ENCODE measurements around the gene PRIM1. TPM values are rescaled to one million over a fixed set of nuclear protein-coding genes. Genes with fewer than 3 reads are reported as not detected.
A peak's percentile ranks its signal among the peaks of the same experiment; 100 is the strongest.

Gene PRIM1
- total RNA-seq, 1 experiment from 2014 or later, result 32.3 TPM

DNA sequence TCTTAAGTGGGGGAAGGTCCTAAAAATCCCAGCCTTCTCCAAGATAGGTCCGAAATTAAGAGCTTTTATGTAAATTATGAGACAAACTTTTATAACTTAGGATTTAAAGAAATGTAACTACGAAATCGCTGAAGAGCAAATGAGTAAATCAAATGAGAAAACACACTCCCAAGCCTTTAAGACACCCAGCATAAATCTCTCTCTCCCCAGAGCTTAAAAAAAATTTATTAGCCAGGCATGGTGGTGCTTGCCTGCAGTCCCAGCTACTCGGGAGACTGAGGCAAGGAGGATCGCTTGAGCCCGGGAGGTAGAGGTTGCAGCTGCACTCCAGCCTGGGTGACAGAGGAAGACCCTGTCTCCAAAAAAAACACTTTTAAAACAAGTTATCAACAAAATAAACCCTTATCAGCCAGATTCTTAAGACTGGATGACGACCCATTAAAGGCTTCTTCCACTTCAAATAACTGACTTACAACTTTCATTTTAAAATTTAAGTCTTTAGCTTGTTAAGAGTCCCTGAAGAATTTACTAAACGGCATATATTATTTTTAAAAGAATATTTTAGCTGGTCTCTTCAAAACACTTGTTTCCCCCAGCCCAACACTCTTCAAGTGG is 67.3 kb downstream of the PRIM1 start:
- peaks cover 31% of the 10 kb centered on the region for H3K36me3 ChIP-seq (ENCODE audit: low read depth, low read length)
- peaks cover 21% of the 10 kb centered on the region for H3K4me1 ChIP-seq (ENCODE audit: insufficient read depth, low read length)
- H3K27ac ChIP-seq (ENCODE audit: low read length), result peak overlapping the region; percentile 26

DNA sequence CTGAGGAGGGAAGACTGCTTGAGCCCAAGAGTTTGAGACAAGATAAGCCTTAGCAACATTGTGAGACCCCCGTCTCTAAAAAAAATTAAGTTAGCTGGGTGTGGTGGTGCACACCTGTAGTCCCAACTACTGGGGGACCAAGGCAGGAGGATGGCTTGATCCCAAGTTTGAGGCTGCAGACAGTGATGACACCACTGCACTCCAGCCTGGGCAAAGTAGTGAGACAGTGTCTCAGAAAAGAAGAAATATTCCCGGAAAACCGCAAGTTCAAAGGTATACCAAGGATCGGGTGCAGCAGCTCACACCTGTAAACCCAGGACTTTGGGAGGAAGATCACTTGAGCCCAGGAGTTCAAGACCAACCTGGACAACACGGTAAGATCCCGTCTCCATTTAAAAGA is 69.8 kb downstream of the PRIM1 start:
- H3F3A ChIP-seq (ENCODE audit: low read length, unreplicated experiment), result peaks cover 12% of the 10 kb centered on the region
- DNase-seq (no peak), ATAC-seq (no peak)
- ChIA-PET CTCF (no interaction called here), POLR2A (ENCODE audit: unreplicated experiment) (no interaction called here)
- H3K9me3 ChIP-seq (ENCODE audit: low read length), result no peaks in the 10 kb centered on the region
- no TSS peak for BruUV-seq (replicated peaks)
- H3K27ac ChIP-seq (ENCODE audit: low read length), result no peak overlapping the region
- no peak overlapping the region for H2AFZ ChIP-seq (ENCODE audit: low read length)
- H3K36me3 ChIP-seq (ENCODE audit: low read depth, low read length), result peaks cover 46% of the 10 kb centered on the region
- intact Hi-C loops (cut with micrococcal nuclease), result no loop called here
- no peak overlapping the region for H3K9ac ChIP-seq (ENCODE audit: low read length)
- H3K4me2 ChIP-seq (ENCODE audit: low read length), result peak overlapping the region; percentile 94; the same call in 1 of the 2 replicates
- H4K20me1 ChIP-seq (ENCODE audit: low read length), result peaks cover 81% of the 10 kb centered on the region
- no peak overlapping the region for H3K4me3 ChIP-seq (ENCODE audit: low read length)
- H3K4me1 ChIP-seq (ENCODE audit: insufficient read depth, low read length), result peaks cover 11% of the 10 kb centered on the region; the same call in 1 of the 2 replicates
- TF ChIP-seq EZH2phosphoT487 (IDR thresholded peaks at IDR 0.05; ENCODE audit: borderline replicate concordance, low read length), result no peak
- no peak for TF ChIP-seq CTCF (conservative IDR thresholded peaks at IDR 0.05; ENCODE audit: low read depth, low read length)
- TF ChIP-seq EZH2 (IDR thresholded peaks at IDR 0.05; ENCODE audit: low read length, unreplicated experiment), result no peak
- H3K27me3 ChIP-seq (ENCODE audit: low read length), result no peaks in the 10 kb centered on the region
- peaks cover 100% of the 10 kb centered on the region for H3K79me2 ChIP-seq (ENCODE audit: low read length)
- H3K9me2 ChIP-seq (replicated peaks; ENCODE audit: low read length), result no peaks in the 10 kb centered on the region

More for the DNA sequence above, 67.3 kb downstream of the PRIM1 start:
- ATAC-seq (no peak), DNase-seq (peak; percentile 19)
- ChIA-PET CTCF (interaction anchor here (0.6 to 2.3 kb wide), 3 partner anchors 13 to 171 kb away, joined by 3 to 15 read pairs (median 9); no protein-coding TSS in a partner anchor), POLR2A (ENCODE audit: unreplicated experiment) (interaction anchor here (0.8 kb wide), 1 partner anchor 41 kb away, joined by 3 read pairs; the partner anchor contains the start of gene NACA)
- no peak for TF ChIP-seq EZH2phosphoT487 (IDR thresholded peaks at IDR 0.05; ENCODE audit: borderline replicate concordance, low read length)
- no peak for TF ChIP-seq EZH2 (IDR thresholded peaks at IDR 0.05; ENCODE audit: low read length, unreplicated experiment)
- TF ChIP-seq CTCF (conservative IDR thresholded peaks at IDR 0.05; ENCODE audit: low read depth, low read length), result no peak
- Histone ChIP-seq H3F3A (ENCODE audit: low read length, unreplicated experiment) (no peaks in the 10 kb centered on the region), H3K9me3 (ENCODE audit: low read length) (no peaks in the 10 kb centered on the region), H3K79me2 (ENCODE audit: low read length) (peaks cover 90% of the 10 kb centered on the region), H2AFZ (ENCODE audit: low read length) (no peak overlapping the region), H4K20me1 (ENCODE audit: low read length) (peaks cover 58% of the 10 kb centered on the region), H3K9ac (ENCODE audit: low read length) (peak overlapping the region; percentile 99), H3K4me3 (ENCODE audit: low read length) (peak overlapping the region; percentile 95), H3K9me2 (replicated peaks; ENCODE audit: low read length) (no peaks in the 10 kb centered on the region), H3K4me2 (ENCODE audit: low read length) (peak overlapping the region; percentile 94), H3K27me3 (ENCODE audit: low read length) (no peaks in the 10 kb centered on the region)
- no TSS peak for BruUV-seq (replicated peaks)
- intact Hi-C loops (cut with micrococcal nuclease), result loop anchor here (2.0 kb wide), 1 partner anchor 48 kb away; no protein-coding TSS in a partner anchor

Other genes starting within 250 kb of the PRIM1 start
- 10.2 and 11.5 TPM in 2 replicates for gene RBMS2, start 230.5 kb downstream of the PRIM1 start, total RNA-seq (2014; rRNA removed)
- gene BAZ2A, start 122.0 kb downstream of the PRIM1 start, total RNA-seq (2014; rRNA removed), result 33.8 and 43.0 TPM in 2 replicates
- gene ATP5F1B, start 106.3 kb downstream of the PRIM1 start, total RNA-seq (2014; rRNA removed), result 981 and 1,046 TPM in 2 replicates
- gene PTGES3, start 64.0 kb downstream of the PRIM1 start, total RNA-seq (2014; rRNA removed), result 165 and 172 TPM in 2 replicates
- 839 and 1,420 TPM in 2 replicates for gene NACA, start 27.0 kb downstream of the PRIM1 start, total RNA-seq (2014; rRNA removed)
- gene HSD17B6, start 11.0 kb upstream of the PRIM1 start, total RNA-seq (2014; rRNA removed), result 0.73 TPM in 1 of 2 replicates, not detected in the other
- gene SDR9C7, start 182.1 kb upstream of the PRIM1 start, total RNA-seq (2014; rRNA removed), result not detected in 2 replicates
- 0.73 and 0.86 TPM in 2 replicates for gene RDH16, start 205.3 kb upstream of the PRIM1 start, total RNA-seq (2014; rRNA removed)